ENCODE measurements around the gene VSTM5. TPM values are rescaled to one million over a fixed set of nuclear protein-coding genes. Genes with fewer than 3 reads are reported as not detected.

VSTM5 gene
- total and polyA plus RNA-seq, 4 donors = 0.05 TPM; not detected in 3

DNA sequence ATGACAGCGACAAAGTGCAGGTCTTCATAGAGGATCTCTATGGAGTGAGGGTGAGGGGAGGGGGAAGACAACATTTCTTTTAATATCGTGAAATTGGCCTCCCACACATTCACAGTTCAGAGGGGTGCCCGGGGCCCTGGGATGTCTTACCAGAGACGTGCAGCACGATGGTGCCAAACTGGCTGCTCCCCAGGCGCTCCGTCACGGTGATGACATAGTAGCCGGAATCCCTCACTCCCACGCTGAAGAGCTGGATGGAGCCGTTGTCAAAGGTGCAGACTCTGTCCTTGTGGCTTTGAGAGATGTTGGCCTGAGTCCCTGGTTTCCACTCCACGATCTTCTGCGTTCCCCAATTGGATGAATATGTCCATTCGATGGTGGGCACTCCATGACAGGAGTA lies 29.6 kb downstream of the VSTM5 start:
- DNase-seq (ENCODE audit: low spot score) = no peak
- 94% methylated on average over 14 of the region's 14 CpGs for WGBS

DNA sequence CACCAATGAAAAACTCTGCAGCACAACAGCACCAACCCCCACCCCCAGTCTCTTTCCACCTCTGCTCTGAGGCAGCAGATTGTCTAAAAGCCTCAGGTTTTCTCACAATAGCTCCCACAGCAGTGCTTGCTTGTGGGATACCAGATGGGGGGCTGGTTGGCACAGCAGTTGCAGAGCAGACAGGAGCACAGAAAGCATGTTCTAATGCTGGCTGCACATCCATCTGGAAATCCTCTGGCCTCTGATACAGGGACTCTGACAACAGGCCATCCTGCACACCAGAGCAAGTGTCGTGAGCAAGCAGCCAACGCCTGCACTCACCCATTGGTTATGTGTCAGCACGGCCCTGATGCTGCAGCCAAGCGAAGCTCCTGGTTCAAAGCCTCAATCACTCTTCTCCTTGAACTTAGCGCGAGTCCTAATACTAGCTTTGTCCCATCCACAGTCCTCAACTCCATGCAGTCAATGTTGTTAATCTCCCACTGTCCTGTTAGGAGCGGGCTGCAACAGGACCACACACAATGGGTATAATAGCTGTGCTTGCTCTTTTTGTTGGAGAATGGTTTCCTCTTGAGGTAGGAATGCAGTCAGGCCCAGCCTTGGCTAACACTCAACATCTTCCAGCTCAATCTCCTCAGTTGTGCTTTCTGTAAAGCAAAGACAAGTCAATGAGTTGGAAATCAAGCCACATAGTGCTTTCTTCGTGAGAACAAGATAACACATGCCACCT lies 30.3 kb downstream of the VSTM5 start:
- Histone ChIP-seq H3K4me1 (ENCODE audit: control insufficient read depth in 4 of 4, insufficient read depth in 4 of 4, low read length in 3 of 4) (no peaks in the 10 kb centered on the region), H3K9me3 (ENCODE audit: control insufficient read depth in 4 of 4, low read length in 3 of 4) (no peaks in the 10 kb centered on the region), H3K4me3 (ENCODE audit: low read depth in 1 of 3, low read length in 3 of 3) (no peak overlapping the region), H3K27ac (ENCODE audit: low read depth in 1 of 2, low read length in 2 of 2) (no peak overlapping the region), H3K36me3 (ENCODE audit: control insufficient read depth in 4 of 4, insufficient read depth in 3 of 4, low read depth in 1 of 4, low read length in 3 of 4) (peaks cover 0 to 4% (median 2%) of the 10 kb centered on the region in 4 donors), H3K9ac (ENCODE audit: low read depth in 1 of 2, low read length in 2 of 2) (no peak overlapping the region), H3K27me3 (ENCODE audit: control insufficient read depth in 4 of 4, insufficient read depth in 4 of 4, low read length in 3 of 4) (no peaks in the 10 kb centered on the region)
- DNase-seq (ENCODE audit: low spot score) = no peak
- TF ChIP-seq, protein P1, sequence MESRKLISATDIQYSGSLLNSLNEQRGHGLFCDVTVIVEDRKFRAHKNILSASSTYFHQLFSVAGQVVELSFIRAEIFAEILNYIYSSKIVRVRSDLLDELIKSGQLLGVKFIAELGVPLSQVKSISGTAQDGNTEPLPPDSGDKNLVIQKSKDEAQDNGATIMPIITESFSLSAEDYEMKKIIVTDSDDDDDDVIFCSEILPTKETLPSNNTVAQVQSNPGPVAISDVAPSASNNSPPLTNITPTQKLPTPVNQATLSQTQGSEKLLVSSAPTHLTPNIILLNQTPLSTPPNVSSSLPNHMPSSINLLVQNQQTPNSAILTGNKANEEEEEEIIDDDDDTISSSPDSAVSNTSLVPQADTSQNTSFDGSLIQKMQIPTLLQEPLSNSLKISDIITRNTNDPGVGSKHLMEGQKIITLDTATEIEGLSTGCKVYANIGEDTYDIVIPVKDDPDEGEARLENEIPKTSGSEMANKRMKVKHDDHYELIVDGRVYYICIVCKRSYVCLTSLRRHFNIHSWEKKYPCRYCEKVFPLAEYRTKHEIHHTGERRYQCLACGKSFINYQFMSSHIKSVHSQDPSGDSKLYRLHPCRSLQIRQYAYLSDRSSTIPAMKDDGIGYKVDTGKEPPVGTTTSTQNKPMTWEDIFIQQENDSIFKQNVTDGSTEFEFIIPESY (IDR thresholded peaks at IDR 0.05) = no peak
- TF ChIP-seq EGR1 (IDR thresholded peaks at IDR 0.05; ENCODE audit: low read depth in 2 of 2) (no peak), FOXA2 (IDR thresholded peaks at IDR 0.05) (no peak), RAD21 (IDR thresholded peaks at IDR 0.05) (no peak), GABPA (IDR thresholded peaks at IDR 0.05 in 1 of 2, conservative IDR thresholded peaks at IDR 0.05 in 1 of 2) (no peak), JUND (IDR thresholded peaks at IDR 0.05) (no peak), FOXA1 (IDR thresholded peaks at IDR 0.05) (no peak), HNF4A (conservative IDR thresholded peaks at IDR 0.05) (no peak), RXRA (IDR thresholded peaks at IDR 0.05) (no peak), TAF1 (conservative IDR thresholded peaks at IDR 0.05) (no peak), SP1 (IDR thresholded peaks at IDR 0.05) (no peak)
- TF ChIP-seq, protein P2, sequence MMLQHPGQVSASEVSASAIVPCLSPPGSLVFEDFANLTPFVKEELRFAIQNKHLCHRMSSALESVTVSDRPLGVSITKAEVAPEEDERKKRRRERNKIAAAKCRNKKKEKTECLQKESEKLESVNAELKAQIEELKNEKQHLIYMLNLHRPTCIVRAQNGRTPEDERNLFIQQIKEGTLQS (IDR thresholded peaks at IDR 0.05) = no peak
- TF ChIP-seq, protein P3, sequence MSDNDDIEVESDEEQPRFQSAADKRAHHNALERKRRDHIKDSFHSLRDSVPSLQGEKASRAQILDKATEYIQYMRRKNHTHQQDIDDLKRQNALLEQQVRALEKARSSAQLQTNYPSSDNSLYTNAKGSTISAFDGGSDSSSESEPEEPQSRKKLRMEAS (IDR thresholded peaks at IDR 0.05) = no peak
- TF ChIP-seq, protein P4, sequence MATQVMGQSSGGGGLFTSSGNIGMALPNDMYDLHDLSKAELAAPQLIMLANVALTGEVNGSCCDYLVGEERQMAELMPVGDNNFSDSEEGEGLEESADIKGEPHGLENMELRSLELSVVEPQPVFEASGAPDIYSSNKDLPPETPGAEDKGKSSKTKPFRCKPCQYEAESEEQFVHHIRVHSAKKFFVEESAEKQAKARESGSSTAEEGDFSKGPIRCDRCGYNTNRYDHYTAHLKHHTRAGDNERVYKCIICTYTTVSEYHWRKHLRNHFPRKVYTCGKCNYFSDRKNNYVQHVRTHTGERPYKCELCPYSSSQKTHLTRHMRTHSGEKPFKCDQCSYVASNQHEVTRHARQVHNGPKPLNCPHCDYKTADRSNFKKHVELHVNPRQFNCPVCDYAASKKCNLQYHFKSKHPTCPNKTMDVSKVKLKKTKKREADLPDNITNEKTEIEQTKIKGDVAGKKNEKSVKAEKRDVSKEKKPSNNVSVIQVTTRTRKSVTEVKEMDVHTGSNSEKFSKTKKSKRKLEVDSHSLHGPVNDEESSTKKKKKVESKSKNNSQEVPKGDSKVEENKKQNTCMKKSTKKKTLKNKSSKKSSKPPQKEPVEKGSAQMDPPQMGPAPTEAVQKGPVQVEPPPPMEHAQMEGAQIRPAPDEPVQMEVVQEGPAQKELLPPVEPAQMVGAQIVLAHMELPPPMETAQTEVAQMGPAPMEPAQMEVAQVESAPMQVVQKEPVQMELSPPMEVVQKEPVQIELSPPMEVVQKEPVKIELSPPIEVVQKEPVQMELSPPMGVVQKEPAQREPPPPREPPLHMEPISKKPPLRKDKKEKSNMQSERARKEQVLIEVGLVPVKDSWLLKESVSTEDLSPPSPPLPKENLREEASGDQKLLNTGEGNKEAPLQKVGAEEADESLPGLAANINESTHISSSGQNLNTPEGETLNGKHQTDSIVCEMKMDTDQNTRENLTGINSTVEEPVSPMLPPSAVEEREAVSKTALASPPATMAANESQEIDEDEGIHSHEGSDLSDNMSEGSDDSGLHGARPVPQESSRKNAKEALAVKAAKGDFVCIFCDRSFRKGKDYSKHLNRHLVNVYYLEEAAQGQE (IDR thresholded peaks at IDR 0.05) = no peak
- 89% methylated on average over 8 of the region's 8 CpGs for WGBS

More for the DNA sequence above, 29.6 kb downstream of the VSTM5 start:
- no peak overlapping the region for H3K27ac ChIP-seq (ENCODE audit: low read depth in 1 of 2, low read length in 2 of 2)
- peaks cover 0 to 3% (median 1%) of the 10 kb centered on the region in 4 donors for H3K36me3 ChIP-seq (ENCODE audit: control insufficient read depth in 4 of 4, insufficient read depth in 3 of 4, low read depth in 1 of 4, low read length in 3 of 4)
- TF ChIP-seq, protein P3 (IDR thresholded peaks at IDR 0.05) = no peak
- TF ChIP-seq EGR1 (IDR thresholded peaks at IDR 0.05; ENCODE audit: low read depth in 2 of 2) (no peak), HNF4A (conservative IDR thresholded peaks at IDR 0.05) (no peak), NR2F2 (IDR thresholded peaks at IDR 0.05) (no peak), TAF1 (conservative IDR thresholded peaks at IDR 0.05) (no peak), FOXA2 (IDR thresholded peaks at IDR 0.05) (no peak)
- TF ChIP-seq, protein P2 (IDR thresholded peaks at IDR 0.05) = no peak
- TF ChIP-seq, protein P4 (IDR thresholded peaks at IDR 0.05) = no peak
- no peak overlapping the region for H3K4me3 ChIP-seq (ENCODE audit: low read depth in 1 of 3, low read length in 3 of 3)
- H3K27me3 ChIP-seq (ENCODE audit: control insufficient read depth in 4 of 4, insufficient read depth in 4 of 4, low read length in 3 of 4) = no peaks in the 10 kb centered on the region
- H3K4me1 ChIP-seq (ENCODE audit: control insufficient read depth in 4 of 4, insufficient read depth in 4 of 4, low read length in 3 of 4) = no peaks in the 10 kb centered on the region
- H3K9me3 ChIP-seq (ENCODE audit: control insufficient read depth in 4 of 4, low read length in 3 of 4) = no peaks in the 10 kb centered on the region
- no peak overlapping the region for H3K9ac ChIP-seq (ENCODE audit: low read depth in 1 of 2, low read length in 2 of 2)
